ENCODE measurements around the gene NOP58.

- TF ChIP-seq, protein P1, sequence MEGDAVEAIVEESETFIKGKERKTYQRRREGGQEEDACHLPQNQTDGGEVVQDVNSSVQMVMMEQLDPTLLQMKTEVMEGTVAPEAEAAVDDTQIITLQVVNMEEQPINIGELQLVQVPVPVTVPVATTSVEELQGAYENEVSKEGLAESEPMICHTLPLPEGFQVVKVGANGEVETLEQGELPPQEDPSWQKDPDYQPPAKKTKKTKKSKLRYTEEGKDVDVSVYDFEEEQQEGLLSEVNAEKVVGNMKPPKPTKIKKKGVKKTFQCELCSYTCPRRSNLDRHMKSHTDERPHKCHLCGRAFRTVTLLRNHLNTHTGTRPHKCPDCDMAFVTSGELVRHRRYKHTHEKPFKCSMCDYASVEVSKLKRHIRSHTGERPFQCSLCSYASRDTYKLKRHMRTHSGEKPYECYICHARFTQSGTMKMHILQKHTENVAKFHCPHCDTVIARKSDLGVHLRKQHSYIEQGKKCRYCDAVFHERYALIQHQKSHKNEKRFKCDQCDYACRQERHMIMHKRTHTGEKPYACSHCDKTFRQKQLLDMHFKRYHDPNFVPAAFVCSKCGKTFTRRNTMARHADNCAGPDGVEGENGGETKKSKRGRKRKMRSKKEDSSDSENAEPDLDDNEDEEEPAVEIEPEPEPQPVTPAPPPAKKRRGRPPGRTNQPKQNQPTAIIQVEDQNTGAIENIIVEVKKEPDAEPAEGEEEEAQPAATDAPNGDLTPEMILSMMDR (IDR thresholded peaks at IDR 0.05), result no peak
- TF ChIP-seq POLR2A (IDR thresholded peaks at IDR 0.05), result no peak
Measured at GRCh38 chr2:202314116-202314515, 48.6 kb downstream of the NOP58 start.

Data from right lobe of liver (tissue), 4 donors.